OCI-LY3 (cell line): ENCODE results near the gene SSTR4.

Source experiments
- H2AFZ ChIP-seq: fragments of 200-600, 300-600 bp; shearing (Covaris generic); 2 replicates; pipeline ENCODE4 v1.6.0; 2014; ENCODE audit warnings: antibody characterized with exemption, low read depth, low read length
- H3K27ac ChIP-seq: fragments of 200-600, 300-600 bp; sonication (generic); 2 replicates; pipeline ENCODE4 v1.5.1; 2014; ENCODE audit warnings: mild to moderate bottlenecking, low read length, moderate library complexity, mixed read lengths
- H3K27me3 ChIP-seq: fragments of 200-600, 300-600 bp; sonication (generic); 2 replicates; pipeline ENCODE4 v1.6.1; 2014; ENCODE audit warnings: low read depth, low read length, mixed read lengths
- H3K36me3 ChIP-seq: fragments of 200-600, 300-600 bp; sonication (generic); replicated peaks from 2 replicates; pipeline ENCODE3; 2014; ENCODE audit warnings: low read depth, low read length, mixed read lengths
- H3K4me1 ChIP-seq: fragments of 300-600, 200-600 bp; sonication (generic); 2 replicates; pipeline ENCODE4 v1.6.1; 2014; ENCODE audit warnings: low read length, mixed read lengths
- H3K4me2 ChIP-seq: fragments of 200-600, 300-600 bp; sonication (generic); 2 replicates; pipeline ENCODE4 v1.6.1; 2014; ENCODE audit warnings: low read length, mixed read lengths
- H3K4me3 ChIP-seq: fragments of 300-600, 200-600 bp; sonication (generic); 2 replicates; pipeline ENCODE4 v1.5.1; 2014; ENCODE audit warnings: antibody characterized with exemption, mild to moderate bottlenecking, low read length, moderate library complexity
- H3K79me2 ChIP-seq: fragments of 300-600, 200-600 bp; shearing (Covaris generic); 2 replicates; pipeline ENCODE4 v1.6.1; 2014; ENCODE audit warnings: mild to moderate bottlenecking, low read length, mixed read lengths
- H3K9ac ChIP-seq: fragments of 300-600, 200-600 bp; shearing (Covaris generic); 2 replicates; pipeline ENCODE4 v1.6.0; 2014; ENCODE audit warnings: mild to moderate bottlenecking, low read length, moderate library complexity
- H3K9me3 ChIP-seq: fragments of 200-600, 300-600 bp; shearing (Covaris generic); 2 replicates; pipeline ENCODE4 v1.6.1; 2014; ENCODE audit warnings: low read length, mixed read lengths; ENCODE audit not compliant: insufficient read depth
- H4K20me1 ChIP-seq: fragments of 200-600, 300-600 bp; sonication (generic); 2 replicates; pipeline ENCODE4 v1.6.1; 2016; ENCODE audit warnings: low read length, mixed read lengths; ENCODE audit not compliant: insufficient read depth
- CTCF ChIP-seq: fragments of 200-600, 300-600 bp; sonication (generic); IDR thresholded peaks from 2 replicates; pipeline ENCODE4 v1.5.1; 2014; ENCODE audit warnings: antibody characterized with exemption, low read length, low read depth
- EZH2phosphoT487 ChIP-seq: fragments of 200-600 bp; shearing (Covaris generic); IDR thresholded peaks from 2 replicates; pipeline ENCODE4 v1.6.1; 2018; ENCODE audit warnings: antibody characterized with exemption, mixed run types, low read depth

The SSTR4 gene

GRCh38 chr20:23039885-23040508, 4.9 kb downstream of the SSTR4 start:
- TF ChIP-seq EZH2phosphoT487 (no peak), CTCF (no peak)
- Histone ChIP-seq H3K27ac (no peak overlapping the region), H3K27me3 (peaks cover 69% of the 10 kb centered on the region), H2AFZ (no peak overlapping the region), H3K4me1 (no peaks in the 10 kb centered on the region), H3K9ac (no peak overlapping the region), H4K20me1 (no peaks in the 10 kb centered on the region), H3K9me3 (no peaks in the 10 kb centered on the region), H3K4me2 (no peak overlapping the region), H3K4me3 (no peak overlapping the region), H3K79me2 (no peaks in the 10 kb centered on the region), H3K36me3 (no peaks in the 10 kb centered on the region)

- Histone ChIP-seq H3K9ac (no peak overlapping the region), H3K4me3 (no peak overlapping the region), H3K4me2 (no peak overlapping the region), H2AFZ (no peak overlapping the region), H3K9me3 (no peaks in the 10 kb centered on the region), H4K20me1 (no peaks in the 10 kb centered on the region), H3K27ac (no peak overlapping the region), H3K79me2 (no peaks in the 10 kb centered on the region), H3K4me1 (no peaks in the 10 kb centered on the region), H3K36me3 (no peaks in the 10 kb centered on the region), H3K27me3 (peaks cover 70% of the 10 kb centered on the region)
- no peak for TF ChIP-seq CTCF
- TF ChIP-seq EZH2phosphoT487, result no peak
These were observed 7.2 kb downstream of the SSTR4 start for GRCh38 chr20:23042270-23042669.

- no peak overlapping the region for H2AFZ ChIP-seq
- H4K20me1 ChIP-seq, result no peaks in the 10 kb centered on the region
- no peak overlapping the region for H3K4me2 ChIP-seq
- H3K9ac ChIP-seq, result no peak overlapping the region
- no peak overlapping the region for H3K4me3 ChIP-seq
- no peaks in the 10 kb centered on the region for H3K9me3 ChIP-seq
- H3K27me3 ChIP-seq, result peaks cover 60% of the 10 kb centered on the region
- H3K27ac ChIP-seq, result no peak overlapping the region
- no peaks in the 10 kb centered on the region for H3K79me2 ChIP-seq
- no peaks in the 10 kb centered on the region for H3K36me3 ChIP-seq
- TF ChIP-seq CTCF, result peak; percentile 28
- TF ChIP-seq EZH2phosphoT487, result no peak
- no peaks in the 10 kb centered on the region for H3K4me1 ChIP-seq
These were observed 8.3 kb downstream of the SSTR4 start for GRCh38 chr20:23043376-23043775.

GRCh38 chr20:23046431-23046830, 11.3 kb downstream of the SSTR4 start:
- Histone ChIP-seq H3K27me3 (peaks cover 29% of the 10 kb centered on the region), H3K9me3 (no peaks in the 10 kb centered on the region), H2AFZ (no peak overlapping the region), H3K79me2 (no peaks in the 10 kb centered on the region), H3K9ac (no peak overlapping the region), H3K36me3 (no peaks in the 10 kb centered on the region), H3K4me3 (no peak overlapping the region), H3K4me2 (no peak overlapping the region), H4K20me1 (no peaks in the 10 kb centered on the region), H3K27ac (no peak overlapping the region), H3K4me1 (no peaks in the 10 kb centered on the region)
- TF ChIP-seq EZH2phosphoT487, result no peak
- TF ChIP-seq CTCF, result no peak
